CD4-positive, alpha-beta T cell (primary cell): ENCODE data around the gene KCNQ4. TPM values are rescaled to one million over a fixed set of nuclear protein-coding genes. Genes with fewer than 3 reads are reported as not detected.

ENCODE experiments used
- ATAC-seq: fragments of 200-7000 bp; cut with Tn5 transposase; one replicate; pipeline ENCODE4 v1.10.0; 2022; ENCODE audit warnings: mild to moderate bottlenecking; ENCODE audit not compliant: poor library complexity
- CTCF ChIA-PET: fragments of 350-600 bp; sonication (Branson Sonifier 250); formaldehyde crosslinking; loops from one replicate; lab custom pipeline; 2021; ENCODE audit warnings: antibody characterized with exemption, inconsistent platforms; lab: Charles Lee
- POLR2A ChIA-PET: fragments of 350-600 bp; sonication (Branson Sonifier 250); formaldehyde crosslinking; loops from one replicate; lab custom pipeline; 2021; ENCODE audit warnings: antibody characterized with exemption, inconsistent platforms; lab: Charles Lee
- DNase-seq, 14 experiments: peaks; one replicate each; pipeline ENCODE4 v3.0.0-alpha.2; 2013 to 2020; ENCODE audit warnings: mixed read lengths in 2 of 14
- H3K27ac ChIP-seq, 2 donors: one replicate each; pipeline versions ENCODE4 v1.5.1 to v1.7.0; 2013; ENCODE audit warnings: low read length in 2 of 2, low read depth in 1 of 2, mild to moderate bottlenecking in 1 of 2
- H3K27me3 ChIP-seq, 2 experiments: 1 replicate in 1 of 2; 2 replicates in 1 of 2; pipeline versions ENCODE4 v1.6.1 to v1.7.0; 2013; ENCODE audit warnings: low read length in 2 of 2, control low read depth in 1 of 2, mild to moderate bottlenecking in 1 of 2, moderate library complexity in 1 of 2; ENCODE audit not compliant: insufficient read depth in 2 of 2, control insufficient read depth in 1 of 2
- H3K36me3 ChIP-seq: one replicate; pipeline ENCODE4 v1.6.1; 2013; ENCODE audit warnings: low read length, control low read depth; ENCODE audit not compliant: insufficient read depth
- H3K4me1 ChIP-seq: one replicate; pipeline ENCODE4 v1.6.1; 2013; ENCODE audit warnings: low read length, control low read depth; ENCODE audit not compliant: insufficient read depth
- H3K4me3 ChIP-seq: one replicate; pipeline ENCODE4 v1.5.1; 2013; ENCODE audit warnings: mild to moderate bottlenecking, low read length, moderate library complexity
- H3K9me3 ChIP-seq, 2 experiments: 1 replicate in 1 of 2; 2 replicates in 1 of 2; pipeline versions ENCODE4 v1.6.1 to v1.7.0; 2013; ENCODE audit warnings: low read length in 2 of 2, mild to moderate bottlenecking in 2 of 2, control low read depth in 1 of 2, moderate library complexity in 1 of 2; ENCODE audit not compliant: control insufficient read depth in 1 of 2, insufficient read depth in 1 of 2
- H3K27ac Mint-ChIP-seq: one replicate; pipeline ENCODE4 v1.8.0; 2020; ENCODE audit warnings: mixed read lengths
- H3K27me3 Mint-ChIP-seq: one replicate; pipeline ENCODE4 v1.8.0; 2021; ENCODE audit warnings: mixed read lengths
- H3K36me3 Mint-ChIP-seq: one replicate; pipeline ENCODE4 v1.8.0; 2021; ENCODE audit warnings: low read depth, mixed read lengths
- H3K4me1 Mint-ChIP-seq: one replicate; pipeline ENCODE4 v1.8.0; 2021; ENCODE audit warnings: low read depth, mixed read lengths
- H3K4me3 Mint-ChIP-seq: one replicate; pipeline ENCODE4 v1.8.0; 2020; ENCODE audit warnings: mild to moderate bottlenecking, mixed read lengths
- H3K9me3 Mint-ChIP-seq: one replicate; pipeline ENCODE4 v1.8.0; 2020; ENCODE audit warnings: mixed read lengths
- CTCF ChIP-seq: fragments of 200-600 bp; IDR thresholded peaks from one replicate; pipeline ENCODE4 v1.8.0; 2022; ENCODE audit warnings: antibody characterized with exemption, mild to moderate bottlenecking
- intact Hi-C, 2 experiments: fragments of 100-400 bp; cut with DNase I in 1 of 2; cut with micrococcal nuclease in 1 of 2; formaldehyde crosslinking; loops; one replicate each; pipeline versions ENCODE4 v1.15.1 to v1.9.0; 2023 to 2025; cut with DNase I, micrococcal nuclease
- total RNA-seq, 174 experiments: library from RNA in 2 of 174; stranded (reverse) in 2 of 174; gene quantifications; one replicate each; pipeline ENCODE4 v1.2.3 and lab custom pipeline; 2021 to 2026

The KCNQ4 gene
- total RNA-seq, 2 experiments from 2014 or later: 0.25 to 0.30 TPM

GRCh38 chr1:40808002-40808401 lies 24.4 kb downstream of the KCNQ4 start:
- Histone ChIP-seq H3K27me3 (no peaks in the 10 kb centered on the region), H3K9me3 (no peaks in the 10 kb centered on the region), H3K36me3 (no peaks in the 10 kb centered on the region), H3K4me1 (peaks cover 9% of the 10 kb centered on the region), H3K27ac (no peak overlapping the region), H3K4me3 (no peak overlapping the region)
- Mint-ChIP-seq H3K27ac (no peak overlapping the region), H3K27me3 (no peaks in the 10 kb centered on the region), H3K36me3 (no peaks in the 10 kb centered on the region), H3K9me3 (no peaks in the 10 kb centered on the region), H3K4me1 (peaks cover 15% of the 10 kb centered on the region), H3K4me3 (no peak overlapping the region)
- DNase-seq (no peak), ATAC-seq (no peak)
- intact Hi-C loops: loop anchor here in 1 of 2 experiments (10.0 kb wide), 1 partner anchor 547 kb away; no protein-coding TSS in a partner anchor
- POLR2A ChIA-PET: interaction anchor here (0.9 kb wide), 1 partner anchor 8 kb away, joined by 3 read pairs; no protein-coding TSS in a partner anchor
- CTCF ChIA-PET: no interaction called here
- TF ChIP-seq CTCF: no peak

- ATAC-seq (no peak), DNase-seq (no peak)
- intact Hi-C loops: loop anchor here in 1 of 2 experiments (10.0 kb wide), 1 partner anchor 546 kb away; no protein-coding TSS in a partner anchor
- no peaks in the 10 kb centered on the region for H3K9me3 ChIP-seq
- Mint-ChIP-seq H3K27ac (no peak overlapping the region), H3K27me3 (no peaks in the 10 kb centered on the region), H3K4me1 (peaks cover 12% of the 10 kb centered on the region), H3K4me3 (no peak overlapping the region), H3K36me3 (no peaks in the 10 kb centered on the region), H3K9me3 (no peaks in the 10 kb centered on the region)
- H3K27ac ChIP-seq: no peak overlapping the region
- peaks cover 9% of the 10 kb centered on the region for H3K4me1 ChIP-seq
- CTCF ChIA-PET: interaction anchor here (0.5 kb wide), 1 partner anchor 448 kb away, joined by 3 read pairs; no protein-coding TSS in a partner anchor
- no peaks in the 10 kb centered on the region for H3K36me3 ChIP-seq
- no peaks in the 10 kb centered on the region for H3K27me3 ChIP-seq
- H3K4me3 ChIP-seq: no peak overlapping the region
- POLR2A ChIA-PET: no interaction called here
- TF ChIP-seq CTCF: no peak
Measured at GRCh38 chr1:40808444-40808843, 24.9 kb downstream of the KCNQ4 start.

GRCh38 chr1:40808909-40809308 lies 25.3 kb downstream of the KCNQ4 start:
- H3K36me3 Mint-ChIP-seq: no peaks in the 10 kb centered on the region
- Histone ChIP-seq H3K4me1 (peaks cover 9% of the 10 kb centered on the region), H3K9me3 (no peaks in the 10 kb centered on the region), H3K4me3 (no peak overlapping the region), H3K36me3 (no peaks in the 10 kb centered on the region), H3K27me3 (no peaks in the 10 kb centered on the region), H3K27ac (no peak overlapping the region)
- H3K4me3 Mint-ChIP-seq: no peak overlapping the region
- ChIA-PET POLR2A (no interaction called here), CTCF (interaction anchor here (0.5 kb wide), 1 partner anchor 449 kb away, joined by 3 read pairs; no protein-coding TSS in a partner anchor)
- TF ChIP-seq CTCF: no peak
- no peak overlapping the region for H3K27ac Mint-ChIP-seq
- intact Hi-C loops: loop anchor here in 1 of 2 experiments (10.0 kb wide), 1 partner anchor 546 kb away; no protein-coding TSS in a partner anchor
- no peak for DNase-seq
- H3K9me3 Mint-ChIP-seq: no peaks in the 10 kb centered on the region
- H3K4me1 Mint-ChIP-seq: peaks cover 11% of the 10 kb centered on the region
- H3K27me3 Mint-ChIP-seq: no peaks in the 10 kb centered on the region
- ATAC-seq: no peak
